ENCODE data around the gene PRKCA. TPM values are rescaled to one million over a fixed set of nuclear protein-coding genes. Genes with fewer than 3 reads are reported as not detected.

PRKCA gene
- total and polyA plus RNA-seq, 10 of the 15 experiments (the other 5 are each of a cell fraction or from before 2014, with no cell fraction given), result 0.11 to 14.6 (median 0.72) TPM

- H3K27ac ChIP-seq (ENCODE audit: control insufficient read depth, insufficient read depth), result no peak overlapping the region
- FAIRE-seq, result no peak
- ATAC-seq, result no peak
- H3K9ac ChIP-seq (ENCODE audit: control insufficient read depth, insufficient read depth, low read length), result no peak overlapping the region
- no TSS peak for BruUV-seq (replicated peaks)
- ChIA-PET RAD21 (ENCODE audit: unreplicated experiment) (no interaction called here), SMC1A (ENCODE audit: uncharacterized antibody, unreplicated experiment) (no interaction called here), POLR2A (interaction anchor here (0.6 kb wide), 1 partner anchor 44 kb away, joined by 3 read pairs; no protein-coding TSS in a partner anchor), CTCF (interaction anchor here (1.3 kb wide), 1 partner anchor 290 kb away, joined by 3 read pairs; no protein-coding TSS in a partner anchor)
- TF ChIP-seq HDGF (IDR thresholded peaks at IDR 0.05) (no peak), YBX1 (IDR thresholded peaks at IDR 0.05) (no peak), CBX3 (IDR thresholded peaks at IDR 0.05; ENCODE audit: borderline replicate concordance, low read depth) (no peak), POLR2A (IDR thresholded peaks at IDR 0.05; ENCODE audit: low read depth, low read length) (no peak), RFX5 (IDR thresholded peaks at IDR 0.05; ENCODE audit: low read depth, low read length) (no peak), HDAC2 (IDR thresholded peaks at IDR 0.05) (no peak), YY1 (IDR thresholded peaks at IDR 0.05; ENCODE audit: low read depth, low read length) (no peak), TCF3 (IDR thresholded peaks at IDR 0.05; ENCODE audit: borderline replicate concordance, insufficient read depth, low read depth, low read length) (no peak), SKIL (IDR thresholded peaks at IDR 0.05; ENCODE audit: low read depth, poor library complexity, severe bottlenecking) (no peak), CBX5 (IDR thresholded peaks at IDR 0.05; ENCODE audit: low read depth) (no peak), RELB (IDR thresholded peaks at IDR 0.05; ENCODE audit: low read depth) (no peak), GABPA (IDR thresholded peaks at IDR 0.05; ENCODE audit: low read depth) (no peak), FOS (IDR thresholded peaks at IDR 0.05; ENCODE audit: borderline replicate concordance, extremely low read depth, insufficient read length) (no peak), IKZF2 (IDR thresholded peaks at IDR 0.05) (no peak), BCLAF1 (IDR thresholded peaks at IDR 0.05) (no peak), ZNF384 (IDR thresholded peaks at IDR 0.05; ENCODE audit: borderline replicate concordance, low read depth, low read length) (no peak), TAF1 (IDR thresholded peaks at IDR 0.05; ENCODE audit: borderline replicate concordance, low read depth, low read length) (no peak), SUZ12 (IDR thresholded peaks at IDR 0.05; ENCODE audit: unreplicated experiment) (no peak)
- no peak for DNase-seq (ENCODE audit: low read depth, low spot score)
- H3K4me2 ChIP-seq (ENCODE audit: control insufficient read depth, insufficient read depth), result no peak overlapping the region
- H3K4me1 ChIP-seq (ENCODE audit: control insufficient read depth, insufficient read depth, low read length), result no peaks in the 10 kb centered on the region
- H3K36me3 ChIP-seq (ENCODE audit: control insufficient read depth in 2 of 2, insufficient read depth in 2 of 2, low read length in 1 of 2), result no peaks in the 10 kb centered on the region
- no peaks in the 10 kb centered on the region for H3K79me2 ChIP-seq (ENCODE audit: control insufficient read depth, insufficient read depth, low read length)
- 50% methylated on average over 2 of the region's 2 CpGs for WGBS (ENCODE audit: insufficient coverage, insufficient replicate concordance, low lambda C conversion rate, missing lambda C conversion rate)
- no peak overlapping the region for H3K4me3 ChIP-seq
- intact Hi-C loops (cut with micrococcal nuclease; ENCODE audit: unreplicated experiment), result no loop called here
- no peaks in the 10 kb centered on the region for H4K20me1 ChIP-seq (ENCODE audit: control insufficient read depth, insufficient read depth)
- H2AFZ ChIP-seq (ENCODE audit: control insufficient read depth, low read depth, low read length), result no peak overlapping the region
- in situ Hi-C loops (cut with MboI), result no loop called here
- no peaks in the 10 kb centered on the region for H3K9me3 ChIP-seq (replicated peaks; ENCODE audit: control insufficient read depth, insufficient read depth, low read length)
- H3K27me3 ChIP-seq (replicated peaks in 1 of 2; ENCODE audit: control insufficient read depth in 2 of 2, insufficient read depth in 2 of 2, low read length in 1 of 2), result no peaks in the 10 kb centered on the region
Measured at GRCh38 chr17:66277191-66277590, 25.2 kb upstream of the PRKCA start.

All from GM12878 (cell line).